GM19025 (cell line): ENCODE data around the gene NFATC4.
"Not testable (repeated sequence)": the region's sequence is repeated elsewhere in the genome, so short reads cannot be mapped to it uniquely, and the experiment has no call there.

Experiments used
- ATAC-seq: cut with Tn5 transposase; IDR thresholded peaks from one replicate; pipeline ENCODE4 v1.9.1; 2021; ENCODE audit warnings: mild to moderate bottlenecking, low read depth, moderate library complexity; ENCODE audit not compliant: unreplicated experiment

Gene NFATC4

DNA sequence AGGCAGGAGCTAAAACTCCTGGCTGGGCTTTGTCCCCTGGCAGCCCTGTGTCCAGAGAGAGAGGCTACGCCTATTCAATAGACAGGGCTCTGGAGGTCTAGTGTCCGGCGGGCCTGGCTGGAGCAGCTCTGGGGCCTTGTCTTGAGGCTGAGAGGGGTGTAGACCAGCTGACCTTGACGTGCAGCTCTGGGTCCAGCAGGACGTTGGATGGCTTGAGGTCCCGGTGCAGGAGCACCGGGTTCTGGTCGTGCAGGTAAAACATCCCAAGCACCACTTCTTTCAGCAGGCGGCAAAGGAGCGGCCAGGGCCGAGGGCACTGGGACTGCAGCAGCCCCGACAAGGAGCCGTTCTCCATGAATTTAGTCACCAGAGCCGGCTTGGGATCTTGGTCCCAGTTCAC lies 29.1 kb upstream of the NFATC4 start:
- no peak for ATAC-seq

GRCh38 chr14:24339284-24340151 lies 28.5 kb upstream of the NFATC4 start, which contains the start of gene RIPK3:
TSS of gene RIPK3 (minus strand) at chr14:24339991. CDS start at chr14:24339826, 165 bp downstream.
- peak; percentile 84 for ATAC-seq

GRCh38 chr14:24340606-24341005 lies 27.4 kb upstream of the NFATC4 start:
- ATAC-seq, result no peak

GRCh38 chr14:24342889-24343288 lies 25.1 kb upstream of the NFATC4 start:
- ATAC-seq, result no peak

DNA sequence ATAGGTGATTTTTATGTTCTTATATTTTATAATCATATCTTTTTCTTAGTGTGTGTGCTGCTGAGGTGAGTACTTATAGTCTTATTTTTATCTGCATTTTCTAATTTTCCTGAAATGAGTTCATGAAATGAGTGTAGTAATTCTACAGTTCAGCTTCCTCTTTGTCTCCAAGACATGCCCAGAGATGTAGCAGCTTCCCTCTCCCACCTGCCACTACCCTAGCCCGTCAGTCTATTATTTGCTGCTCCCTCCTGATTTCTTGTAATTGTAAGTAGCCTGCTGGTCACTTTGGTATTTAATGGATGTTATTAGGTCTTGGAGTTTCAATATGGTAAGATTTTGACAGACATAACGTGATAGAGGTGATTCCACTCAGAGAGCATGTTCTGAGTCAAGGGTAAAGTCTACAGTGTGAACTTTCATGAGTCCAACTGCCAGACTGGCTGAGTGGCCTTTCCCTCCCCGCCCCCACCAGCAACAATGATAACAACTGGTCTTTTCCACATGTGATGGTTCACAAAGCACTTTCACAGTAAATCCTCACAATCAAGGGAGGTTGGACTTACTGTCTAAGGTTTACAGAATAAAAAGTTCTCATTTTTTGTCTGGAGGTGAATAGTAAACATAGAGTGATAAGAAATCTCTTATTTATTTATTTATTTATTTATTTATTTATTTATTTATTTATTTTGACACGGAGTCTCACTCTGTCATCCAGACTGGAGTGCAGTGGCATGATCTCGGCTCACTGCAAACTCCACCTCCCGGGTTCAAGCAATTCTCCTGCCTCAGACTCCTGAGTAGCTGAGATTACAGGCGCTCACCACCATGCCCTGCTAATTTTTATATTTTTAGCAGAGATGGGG lies 24.0 kb upstream of the NFATC4 start:
- ATAC-seq, result no peak

DNA sequence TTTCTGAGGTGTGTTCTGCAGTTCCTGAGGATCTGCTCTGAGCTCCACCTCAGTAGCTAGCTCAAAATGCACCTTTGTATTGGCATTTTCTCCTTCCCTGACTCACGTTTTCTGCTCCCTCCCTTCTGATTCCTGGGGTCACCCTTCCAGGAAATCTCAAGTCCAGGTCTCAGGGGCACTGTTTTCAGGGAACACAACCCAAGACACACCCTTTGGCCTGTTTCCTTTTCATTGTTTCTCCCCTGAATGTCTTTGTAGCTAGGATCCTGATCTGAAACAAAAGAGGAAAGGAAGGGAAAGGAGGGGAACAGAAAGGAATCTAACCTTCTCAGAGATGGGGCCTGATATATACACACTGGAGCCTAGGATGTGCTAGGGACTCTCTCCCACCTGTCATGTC lies 20.9 kb upstream of the NFATC4 start:
- ATAC-seq, result no peak

- ATAC-seq, result no peak
These were observed 19.8 kb upstream of the NFATC4 start for GRCh38 chr14:24348186-24348585.

DNA sequence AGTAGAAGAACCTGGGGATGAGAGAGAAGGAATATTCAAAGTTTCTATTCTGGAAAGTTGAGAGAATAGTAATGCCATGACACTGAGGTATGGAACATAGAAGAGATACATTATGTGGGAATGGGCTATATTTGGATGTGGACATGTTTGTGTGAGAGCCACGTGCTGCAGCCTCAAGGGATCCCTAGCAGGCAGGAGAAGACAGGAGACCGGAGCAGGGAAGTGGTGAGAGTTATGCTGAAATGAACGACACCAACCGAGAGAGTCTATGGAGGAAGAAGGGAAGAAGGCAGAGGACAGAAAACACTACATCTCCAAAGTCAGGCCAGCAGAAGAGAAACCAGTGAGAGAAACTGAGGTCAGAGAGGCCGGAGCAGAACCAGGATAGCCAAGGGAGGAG lies 18.2 kb upstream of the NFATC4 start:
- no peak for ATAC-seq

DNA sequence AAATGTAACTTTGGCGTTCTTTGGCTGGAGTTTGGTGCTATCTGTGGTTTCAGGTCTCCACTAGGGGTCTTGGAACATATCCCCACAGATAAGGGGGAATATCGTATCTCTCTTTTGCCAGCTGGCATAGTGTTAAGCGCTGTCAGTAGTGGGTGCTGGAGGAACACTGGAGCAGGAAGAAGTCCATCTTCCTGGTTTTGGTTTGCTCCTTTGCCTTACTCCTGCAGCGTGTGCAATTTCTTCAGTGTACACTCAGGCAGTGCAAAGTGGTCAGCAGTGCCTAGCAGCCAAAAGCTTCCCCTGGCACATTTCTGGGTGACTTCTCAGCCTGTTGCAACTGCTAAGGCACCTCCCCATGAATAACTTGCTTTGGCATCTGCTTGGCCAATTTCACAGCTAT lies 16.5 kb upstream of the NFATC4 start:
- no peak for ATAC-seq

- no peak for ATAC-seq
These were observed 14.2 kb upstream of the NFATC4 start for GRCh38 chr14:24353559-24354481.

- ATAC-seq, result not testable (repeated sequence)
These were observed 13.5 kb upstream of the NFATC4 start for GRCh38 chr14:24354482-24354825.

DNA sequence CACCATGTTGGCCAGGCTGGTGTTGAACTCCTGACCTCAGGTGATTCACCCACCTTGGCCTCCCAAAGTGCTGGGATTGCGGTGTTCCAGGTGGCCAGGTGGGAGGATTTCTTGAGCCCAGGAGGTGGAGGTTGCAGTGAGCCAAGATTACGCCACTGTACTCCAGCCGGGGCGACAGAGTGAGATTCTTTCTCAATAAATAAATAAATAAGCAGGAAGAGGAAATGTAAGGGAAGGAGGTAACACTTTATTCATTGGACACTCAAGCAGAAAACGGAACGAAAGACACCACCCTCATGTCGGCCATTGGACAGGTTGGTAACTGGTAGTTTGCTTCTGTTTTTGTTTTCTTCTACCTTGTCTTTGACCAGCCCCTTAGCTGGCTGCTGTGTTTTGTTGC lies 13.0 kb upstream of the NFATC4 start:
- ATAC-seq, result no peak

DNA sequence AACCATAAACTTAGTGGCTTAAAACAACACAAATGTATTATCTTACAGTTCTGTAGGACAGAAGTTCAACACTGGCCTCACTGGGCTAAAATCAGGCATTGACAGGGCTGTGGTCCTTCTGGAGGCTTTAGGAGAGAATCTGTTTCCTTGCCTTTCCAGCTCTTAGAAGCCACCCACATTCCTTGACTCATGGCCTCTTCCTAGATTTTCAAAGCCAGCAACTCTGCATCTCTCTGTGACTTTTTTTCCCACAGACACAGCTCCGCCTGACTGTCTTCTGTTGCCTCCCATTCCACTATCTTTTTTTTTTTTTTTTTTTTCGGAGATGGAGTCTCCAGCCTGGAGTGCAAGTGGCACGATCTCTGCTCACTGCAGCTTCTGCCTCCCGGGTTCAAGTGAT lies 11.8 kb upstream of the NFATC4 start:
- no peak for ATAC-seq

GRCh38 chr14:24360281-24360680 lies 7.7 kb upstream of the NFATC4 start:
- ATAC-seq, result no peak

- ATAC-seq, result no peak
These were observed 6.7 kb upstream of the NFATC4 start for GRCh38 chr14:24361326-24361725.

GRCh38 chr14:24362241-24362960 lies 5.6 kb upstream of the NFATC4 start:
- no peak for ATAC-seq

GRCh38 chr14:24363401-24363800 lies 4.6 kb upstream of the NFATC4 start:
- no peak for ATAC-seq

- ATAC-seq, result no peak
These were observed 3.1 kb upstream of the NFATC4 start for GRCh38 chr14:24364841-24365240.

DNA sequence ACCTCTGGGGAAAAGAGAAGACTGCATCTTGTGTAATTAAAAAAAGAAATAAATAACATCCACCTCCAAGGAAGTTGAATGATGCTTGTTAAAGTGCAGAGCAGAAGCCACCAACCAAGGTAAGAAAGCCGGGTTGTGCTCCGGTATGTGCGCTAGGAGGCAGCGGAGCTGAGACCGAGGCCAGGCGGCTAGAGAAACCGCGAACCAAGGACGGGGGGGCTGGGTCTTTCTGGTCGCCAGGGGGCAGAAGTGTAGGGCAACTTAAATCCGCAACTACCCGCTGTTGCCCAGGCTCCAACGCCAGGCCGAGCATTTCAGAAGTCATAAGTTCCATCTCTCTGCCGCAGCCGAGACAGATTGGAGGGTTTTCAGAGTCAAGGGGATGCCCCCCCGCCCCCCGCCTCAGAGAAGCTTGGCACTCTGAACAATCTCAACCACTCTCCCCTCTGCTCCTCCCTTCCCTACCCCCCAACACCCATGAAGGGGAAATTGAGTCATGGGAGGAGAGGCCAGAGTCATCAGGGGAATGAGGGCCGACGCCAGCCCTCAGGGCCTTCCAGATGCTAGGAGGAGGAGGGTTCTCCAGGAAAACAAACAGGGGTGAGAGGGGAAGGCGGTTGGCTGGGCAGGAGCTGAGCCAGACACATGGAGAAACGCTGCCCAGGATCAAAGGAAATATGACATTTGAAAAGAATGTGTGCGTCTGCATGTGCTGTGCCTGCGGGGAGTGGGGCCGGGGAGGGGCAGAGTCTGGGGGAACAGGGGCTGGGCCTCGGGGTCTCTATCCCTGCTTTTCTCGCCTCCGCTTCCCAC lies 2.2 kb upstream of the NFATC4 start:
- ATAC-seq, result no peak
